ENCODE data around the gene RASSF1.
A peak's percentile ranks its signal among the peaks of the same experiment; 100 is the strongest.

RASSF1 gene

GRCh38 chr3:50365842-50366220 lies 25.2 kb upstream of the RASSF1 start:
- DNase-seq, result no peak
- Histone ChIP-seq H3K27me3 (replicated peaks; ENCODE audit: control insufficient read depth, insufficient read depth, low read length, poor library complexity, severe bottlenecking) (no peaks in the 10 kb centered on the region), H3K27ac (ENCODE audit: insufficient read depth, low read length, poor library complexity, severe bottlenecking) (peak overlapping the region; percentile 83), H3K9me3 (ENCODE audit: control insufficient read depth, low read length) (no peaks in the 10 kb centered on the region), H3K4me1 (ENCODE audit: control insufficient read depth, insufficient read depth, low read length, poor library complexity, severe bottlenecking) (peaks cover 14% of the 10 kb centered on the region), H3K4me3 (ENCODE audit: insufficient read depth, low read depth, low read length, poor library complexity, severe bottlenecking) (peak overlapping the region; percentile 65), H3K36me3 (ENCODE audit: control insufficient read depth, insufficient read depth, low read length) (no peaks in the 10 kb centered on the region)

DNA sequence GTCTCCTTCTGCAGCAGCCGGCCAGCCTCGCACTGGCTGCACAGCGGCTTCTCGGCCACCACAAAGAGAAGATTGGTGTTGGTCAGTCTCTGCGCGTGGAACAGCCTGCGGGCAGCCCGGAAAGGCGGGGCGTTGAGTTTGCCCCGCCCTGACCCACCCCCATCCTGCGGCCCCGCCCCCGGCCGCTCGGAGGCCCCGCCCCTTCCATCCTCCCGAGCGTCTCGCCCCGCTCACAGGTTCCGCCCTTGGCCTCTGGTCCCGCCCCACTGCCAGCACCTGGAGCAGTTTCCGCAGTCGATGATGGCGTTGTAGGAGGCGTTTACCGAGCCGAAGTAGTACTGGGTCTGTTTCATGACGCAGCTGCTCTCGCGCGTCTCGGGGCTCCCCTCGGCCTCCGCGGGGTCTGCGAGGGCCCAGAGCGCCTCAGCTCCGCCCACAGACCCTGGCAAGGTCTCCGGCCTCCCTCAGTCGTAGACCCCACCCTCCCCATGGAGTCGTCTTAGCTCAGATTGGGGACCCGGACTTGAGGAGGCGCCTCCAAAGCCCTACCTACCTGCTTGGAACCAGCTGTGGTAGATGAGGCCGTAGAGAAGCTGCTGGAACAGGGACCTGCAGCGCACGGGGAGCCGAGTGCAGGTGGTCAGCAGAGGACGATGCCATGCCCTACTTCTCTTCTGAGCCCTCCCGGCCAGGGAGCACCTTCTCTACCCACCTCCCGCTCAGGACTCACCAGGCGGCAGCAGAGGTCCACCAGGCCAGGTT lies 24.6 kb upstream of the RASSF1 start:
- H3K36me3 ChIP-seq (ENCODE audit: control insufficient read depth, insufficient read depth, low read length), result no peaks in the 10 kb centered on the region
- H3K4me3 ChIP-seq (ENCODE audit: insufficient read depth, low read depth, low read length, poor library complexity, severe bottlenecking), result peak overlapping the region; percentile 65
- peaks cover 14% of the 10 kb centered on the region for H3K4me1 ChIP-seq (ENCODE audit: control insufficient read depth, insufficient read depth, low read length, poor library complexity, severe bottlenecking)
- peak; percentile 92 to 94 (median 93) for DNase-seq
- H3K9me3 ChIP-seq (ENCODE audit: control insufficient read depth, low read length), result no peaks in the 10 kb centered on the region
- no peaks in the 10 kb centered on the region for H3K27me3 ChIP-seq (replicated peaks; ENCODE audit: control insufficient read depth, insufficient read depth, low read length, poor library complexity, severe bottlenecking)
- H3K27ac ChIP-seq (ENCODE audit: insufficient read depth, low read length, poor library complexity, severe bottlenecking), result peak overlapping the region; percentile 83

- H3K27ac ChIP-seq (ENCODE audit: insufficient read depth, low read length, poor library complexity, severe bottlenecking), result no peak overlapping the region
- no peaks in the 10 kb centered on the region for H3K9me3 ChIP-seq (ENCODE audit: control insufficient read depth, low read length)
- H3K4me1 ChIP-seq (ENCODE audit: control insufficient read depth, insufficient read depth, low read length, poor library complexity, severe bottlenecking), result peaks cover 17% of the 10 kb centered on the region
- H3K4me3 ChIP-seq (ENCODE audit: insufficient read depth, low read depth, low read length, poor library complexity, severe bottlenecking), result peak overlapping the region; percentile 65
- no peak for DNase-seq
- H3K27me3 ChIP-seq (replicated peaks; ENCODE audit: control insufficient read depth, insufficient read depth, low read length, poor library complexity, severe bottlenecking), result no peaks in the 10 kb centered on the region
- no peaks in the 10 kb centered on the region for H3K36me3 ChIP-seq (ENCODE audit: control insufficient read depth, insufficient read depth, low read length)
These were observed 24.0 kb upstream of the RASSF1 start for GRCh38 chr3:50364573-50365079.

GRCh38 chr3:50359760-50360110 lies 19.1 kb upstream of the RASSF1 start:
- peaks cover 35% of the 10 kb centered on the region for H3K4me1 ChIP-seq (ENCODE audit: control insufficient read depth, insufficient read depth, low read length, poor library complexity, severe bottlenecking)
- no peaks in the 10 kb centered on the region for H3K9me3 ChIP-seq (ENCODE audit: control insufficient read depth, low read length)
- no peak for DNase-seq
- H3K27ac ChIP-seq (ENCODE audit: insufficient read depth, low read length, poor library complexity, severe bottlenecking), result no peak overlapping the region
- no peaks in the 10 kb centered on the region for H3K27me3 ChIP-seq (replicated peaks; ENCODE audit: control insufficient read depth, insufficient read depth, low read length, poor library complexity, severe bottlenecking)
- no peak overlapping the region for H3K4me3 ChIP-seq (ENCODE audit: insufficient read depth, low read depth, low read length, poor library complexity, severe bottlenecking)
- peaks cover 19% of the 10 kb centered on the region for H3K36me3 ChIP-seq (ENCODE audit: control insufficient read depth, insufficient read depth, low read length)

DNA sequence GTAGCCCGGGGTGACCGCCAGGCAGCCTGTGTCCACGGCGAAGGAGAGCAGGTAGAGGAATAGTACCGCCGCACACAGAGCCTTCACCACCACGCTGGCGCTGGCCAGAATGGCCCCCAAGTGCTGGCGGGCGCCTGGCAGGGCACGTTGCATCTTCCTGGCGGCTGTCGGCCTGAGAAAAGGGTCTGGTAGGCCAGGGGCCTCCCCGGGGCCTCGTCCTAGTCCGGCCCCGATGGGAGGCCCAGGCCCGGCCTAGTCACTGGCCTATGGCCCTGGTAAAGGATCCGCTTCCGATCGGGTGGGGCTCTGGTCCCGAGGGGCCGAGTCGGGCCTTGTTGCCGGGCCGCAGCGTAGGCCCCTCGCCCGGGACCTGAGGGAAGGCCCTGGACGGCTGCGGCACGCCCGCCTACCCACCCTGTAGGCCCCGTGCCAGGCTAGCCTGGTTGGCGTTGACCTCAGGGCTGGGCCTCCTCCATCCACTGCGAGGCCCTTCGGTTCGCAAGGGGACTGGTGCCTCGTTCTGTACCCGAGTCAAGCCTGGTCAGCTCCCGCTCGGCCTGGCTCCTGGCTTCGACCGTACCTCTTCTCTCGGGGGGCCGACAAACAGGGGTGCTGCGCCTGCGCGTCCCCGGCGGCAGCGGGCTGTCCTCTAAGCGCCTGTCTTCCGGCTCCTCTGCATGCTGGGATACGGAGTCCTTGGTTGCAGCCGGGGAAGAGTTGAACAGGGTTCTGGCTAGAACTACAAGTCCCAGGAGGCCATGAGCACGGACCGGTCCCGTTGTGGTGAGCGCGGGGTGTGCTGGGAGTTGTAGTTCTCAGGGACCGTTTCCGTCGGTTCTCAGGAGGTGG lies 18.5 kb upstream of the RASSF1 start, which contains the start of gene TMEM115:
TMEM115 (minus strand) TSS at position 611 of the 849 bp plus-strand sequence; CDS start at position 153, 458 bp downstream.
- DNase-seq, result peak; percentile 89 to 95 (median 92)
- peaks cover 25% of the 10 kb centered on the region for H3K36me3 ChIP-seq (ENCODE audit: control insufficient read depth, insufficient read depth, low read length)

GRCh38 chr3:50358355-50358910 lies 17.8 kb upstream of the RASSF1 start:
- no peak for DNase-seq
- Histone ChIP-seq H3K27ac (ENCODE audit: insufficient read depth, low read length, poor library complexity, severe bottlenecking) (peak overlapping the region; percentile 87), H3K9me3 (ENCODE audit: control insufficient read depth, low read length) (no peaks in the 10 kb centered on the region), H3K36me3 (ENCODE audit: control insufficient read depth, insufficient read depth, low read length) (peaks cover 32% of the 10 kb centered on the region), H3K27me3 (replicated peaks; ENCODE audit: control insufficient read depth, insufficient read depth, low read length, poor library complexity, severe bottlenecking) (no peaks in the 10 kb centered on the region), H3K4me3 (ENCODE audit: insufficient read depth, low read depth, low read length, poor library complexity, severe bottlenecking) (peak overlapping the region; percentile 62), H3K4me1 (ENCODE audit: control insufficient read depth, insufficient read depth, low read length, poor library complexity, severe bottlenecking) (peaks cover 35% of the 10 kb centered on the region)

More for the DNA sequence above, 18.5 kb upstream of the RASSF1 start, which contains the start of gene TMEM115:
- H3K4me1 ChIP-seq (ENCODE audit: control insufficient read depth, insufficient read depth, low read length, poor library complexity, severe bottlenecking), result peaks cover 35% of the 10 kb centered on the region
- no peaks in the 10 kb centered on the region for H3K9me3 ChIP-seq (ENCODE audit: control insufficient read depth, low read length)
- H3K27me3 ChIP-seq (replicated peaks; ENCODE audit: control insufficient read depth, insufficient read depth, low read length, poor library complexity, severe bottlenecking), result no peaks in the 10 kb centered on the region
- H3K4me3 ChIP-seq (ENCODE audit: insufficient read depth, low read depth, low read length, poor library complexity, severe bottlenecking), result peak within 1 kb of the TSS; percentile 62
- H3K27ac ChIP-seq (ENCODE audit: insufficient read depth, low read length, poor library complexity, severe bottlenecking), result peak within 1 kb of the TSS; percentile 87

DNA sequence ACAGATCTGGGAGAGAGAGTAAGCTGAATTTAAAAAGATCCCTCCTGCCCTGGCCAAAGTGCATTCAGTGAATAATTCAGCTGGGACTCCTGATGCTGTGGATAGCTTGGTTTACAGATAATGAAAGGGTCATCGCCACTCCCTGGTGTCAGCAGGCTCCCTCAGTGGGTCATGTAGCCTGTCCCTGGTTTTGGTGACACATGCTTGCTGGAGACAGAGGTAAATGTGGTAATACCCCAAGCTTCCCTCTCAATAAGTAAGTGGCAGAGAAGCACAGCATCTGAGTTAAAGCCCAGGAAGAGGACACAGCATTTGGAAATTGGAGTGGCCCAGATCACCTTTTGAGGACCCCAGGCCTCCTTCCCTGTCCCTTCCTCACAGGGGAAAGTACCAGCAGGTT lies 16.8 kb upstream of the RASSF1 start:
- Histone ChIP-seq H3K36me3 (ENCODE audit: control insufficient read depth, insufficient read depth, low read length) (peaks cover 40% of the 10 kb centered on the region), H3K4me3 (ENCODE audit: insufficient read depth, low read depth, low read length, poor library complexity, severe bottlenecking) (peak overlapping the region; percentile 6), H3K9me3 (ENCODE audit: control insufficient read depth, low read length) (no peaks in the 10 kb centered on the region), H3K27me3 (replicated peaks; ENCODE audit: control insufficient read depth, insufficient read depth, low read length, poor library complexity, severe bottlenecking) (no peaks in the 10 kb centered on the region), H3K27ac (ENCODE audit: insufficient read depth, low read length, poor library complexity, severe bottlenecking) (peak overlapping the region; percentile 87), H3K4me1 (ENCODE audit: control insufficient read depth, insufficient read depth, low read length, poor library complexity, severe bottlenecking) (peaks cover 35% of the 10 kb centered on the region)
- no peak for DNase-seq

DNA sequence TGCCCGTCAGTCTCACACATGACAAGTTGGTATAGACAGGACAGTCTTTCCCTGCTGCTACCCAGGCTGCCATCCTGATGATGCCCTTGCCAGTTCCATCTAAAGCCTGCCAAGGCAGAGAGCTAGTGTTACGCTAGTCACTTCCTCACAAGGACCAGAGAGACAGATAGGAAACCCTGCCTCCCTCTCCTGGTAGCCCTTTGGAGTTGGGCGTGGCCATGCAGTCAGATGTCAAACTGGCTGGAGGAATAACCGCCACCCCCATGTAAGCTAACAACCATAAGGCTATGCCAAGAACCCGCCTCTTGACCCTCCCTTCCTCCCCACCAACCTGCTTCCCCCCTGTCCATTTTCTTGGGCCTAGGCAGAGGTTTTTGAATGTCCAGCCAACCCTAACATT lies 15.9 kb upstream of the RASSF1 start:
- DNase-seq, result no peak
- Histone ChIP-seq H3K9me3 (ENCODE audit: control insufficient read depth, low read length) (no peaks in the 10 kb centered on the region), H3K4me3 (ENCODE audit: insufficient read depth, low read depth, low read length, poor library complexity, severe bottlenecking) (no peak overlapping the region), H3K27ac (ENCODE audit: insufficient read depth, low read length, poor library complexity, severe bottlenecking) (no peak overlapping the region), H3K36me3 (ENCODE audit: control insufficient read depth, insufficient read depth, low read length) (peaks cover 40% of the 10 kb centered on the region), H3K27me3 (replicated peaks; ENCODE audit: control insufficient read depth, insufficient read depth, low read length, poor library complexity, severe bottlenecking) (no peaks in the 10 kb centered on the region), H3K4me1 (ENCODE audit: control insufficient read depth, insufficient read depth, low read length, poor library complexity, severe bottlenecking) (peaks cover 39% of the 10 kb centered on the region)

DNA sequence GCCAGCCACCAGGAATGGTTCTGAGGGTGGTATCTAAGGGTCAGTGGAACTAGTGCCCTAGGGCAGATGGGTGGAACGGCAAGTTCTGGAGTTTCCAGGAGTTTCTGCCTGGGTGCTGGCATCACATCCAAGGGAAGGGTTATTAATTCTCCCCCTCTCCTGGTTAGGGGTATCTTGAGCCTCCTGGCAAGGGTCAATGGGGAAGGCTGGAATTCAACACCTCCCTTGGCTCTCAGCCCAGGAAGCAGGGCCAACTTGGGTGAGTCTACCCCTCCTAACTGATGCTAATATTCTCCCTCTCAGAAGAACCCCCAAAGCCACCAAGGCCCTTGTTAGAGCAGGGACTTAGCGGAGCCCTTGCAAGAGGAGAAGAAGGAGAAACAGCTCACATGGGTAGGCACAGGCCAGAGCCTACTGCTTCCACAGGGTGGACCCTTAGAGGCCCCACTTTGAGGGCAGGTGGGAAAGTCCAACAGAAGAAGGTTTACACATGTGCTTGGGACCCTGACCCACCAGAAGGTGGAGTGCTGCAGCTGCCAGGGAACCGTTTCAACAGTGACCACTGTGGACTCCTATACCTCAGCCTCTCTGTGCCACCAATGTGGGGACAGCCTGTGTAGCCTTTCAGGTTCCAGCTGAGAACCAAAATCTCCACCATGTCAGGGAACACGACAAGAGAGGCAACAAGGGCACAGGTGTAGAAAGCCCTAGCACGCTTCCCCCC lies 15.4 kb upstream of the RASSF1 start:
- Histone ChIP-seq H3K9me3 (ENCODE audit: control insufficient read depth, low read length) (no peaks in the 10 kb centered on the region), H3K36me3 (ENCODE audit: control insufficient read depth, insufficient read depth, low read length) (peaks cover 40% of the 10 kb centered on the region), H3K4me3 (ENCODE audit: insufficient read depth, low read depth, low read length, poor library complexity, severe bottlenecking) (no peak overlapping the region), H3K27me3 (replicated peaks; ENCODE audit: control insufficient read depth, insufficient read depth, low read length, poor library complexity, severe bottlenecking) (no peaks in the 10 kb centered on the region), H3K4me1 (ENCODE audit: control insufficient read depth, insufficient read depth, low read length, poor library complexity, severe bottlenecking) (peaks cover 44% of the 10 kb centered on the region), H3K27ac (ENCODE audit: insufficient read depth, low read length, poor library complexity, severe bottlenecking) (peak overlapping the region; percentile 10)
- no peak for DNase-seq

Data from effector memory CD4-positive, alpha-beta T cell (primary cell).